Activated naive CD4-positive, alpha-beta T cell treated with anti-CD3 and anti-CD28 coated beads, Interleukin-2, amount 50 U/mL, for 16 hours (primary cell): Measurements from ENCODE around the gene ME3.
"Not testable (repeated sequence)": the region's sequence is repeated elsewhere in the genome, so short reads cannot be mapped to it uniquely, and the experiment has no call there.

Experiments
- DNase-seq: peaks from one replicate; pipeline ENCODE4 v3.0.0-alpha.2; 2020

ME3 gene

GRCh38 chr11:86551288-86552092 is 120.9 kb downstream of the ME3 start:
- DNase-seq: no peak

DNA sequence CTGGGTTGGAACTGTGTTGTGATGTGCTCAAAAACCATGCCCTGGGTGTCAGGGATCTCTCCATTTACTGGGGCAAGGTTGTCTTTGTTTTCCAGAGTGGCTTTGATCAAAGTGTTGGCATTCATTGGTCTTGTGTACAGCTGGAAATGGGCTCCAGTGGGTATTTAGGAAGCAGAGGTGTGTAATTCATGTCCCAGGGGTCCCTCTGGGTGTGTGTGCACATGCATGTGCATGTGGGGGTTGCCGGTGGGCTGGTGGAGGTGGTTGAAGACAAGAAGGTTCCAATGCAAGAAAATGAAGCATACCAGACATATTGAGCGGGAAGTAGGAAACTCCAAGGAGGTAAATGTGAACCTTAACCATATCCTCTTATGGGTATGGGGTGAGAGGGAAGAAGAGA is 121.7 kb downstream of the ME3 start:
- DNase-seq: no peak

GRCh38 chr11:86548271-86548917 is 124.0 kb downstream of the ME3 start:
- DNase-seq: no peak

DNA sequence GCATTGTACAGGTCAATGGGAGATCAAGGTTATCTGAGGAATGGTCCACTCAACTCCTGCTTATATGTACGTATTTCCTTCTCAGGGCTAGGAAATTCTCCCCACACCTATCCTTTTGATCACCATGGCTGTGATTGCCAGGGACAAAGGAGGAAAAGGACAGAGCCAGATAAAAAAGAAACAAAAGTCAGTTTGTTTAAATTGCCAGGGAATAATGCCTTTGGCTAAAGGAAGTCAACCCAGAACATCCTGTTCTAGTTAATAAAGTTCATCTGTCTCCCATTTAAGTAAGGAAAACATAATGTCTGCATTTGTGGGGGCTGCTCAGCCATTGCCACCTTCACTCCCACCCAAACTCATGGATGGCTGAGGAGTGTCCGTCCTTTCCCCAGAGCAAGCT is 124.7 kb downstream of the ME3 start:
- DNase-seq: no peak

GRCh38 chr11:86541299-86541698 is 131.1 kb downstream of the ME3 start:
- not testable (repeated sequence) for DNase-seq

DNA sequence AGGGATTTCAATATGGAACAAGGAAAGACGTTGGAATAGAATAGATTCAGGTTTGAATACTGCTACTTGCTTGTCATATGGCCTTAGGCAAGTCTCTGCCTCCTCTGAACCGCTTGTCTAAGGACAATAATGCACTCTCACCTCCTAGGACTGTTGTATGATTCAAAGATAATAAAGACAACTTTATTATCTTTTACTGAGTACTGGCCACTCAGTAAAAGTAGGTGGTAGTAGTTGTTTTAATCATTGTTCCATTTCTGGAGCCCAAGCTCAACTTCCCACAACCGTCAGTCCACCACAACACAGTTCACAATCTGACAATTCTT is 134.2 kb downstream of the ME3 start:
- DNase-seq: no peak

DNA sequence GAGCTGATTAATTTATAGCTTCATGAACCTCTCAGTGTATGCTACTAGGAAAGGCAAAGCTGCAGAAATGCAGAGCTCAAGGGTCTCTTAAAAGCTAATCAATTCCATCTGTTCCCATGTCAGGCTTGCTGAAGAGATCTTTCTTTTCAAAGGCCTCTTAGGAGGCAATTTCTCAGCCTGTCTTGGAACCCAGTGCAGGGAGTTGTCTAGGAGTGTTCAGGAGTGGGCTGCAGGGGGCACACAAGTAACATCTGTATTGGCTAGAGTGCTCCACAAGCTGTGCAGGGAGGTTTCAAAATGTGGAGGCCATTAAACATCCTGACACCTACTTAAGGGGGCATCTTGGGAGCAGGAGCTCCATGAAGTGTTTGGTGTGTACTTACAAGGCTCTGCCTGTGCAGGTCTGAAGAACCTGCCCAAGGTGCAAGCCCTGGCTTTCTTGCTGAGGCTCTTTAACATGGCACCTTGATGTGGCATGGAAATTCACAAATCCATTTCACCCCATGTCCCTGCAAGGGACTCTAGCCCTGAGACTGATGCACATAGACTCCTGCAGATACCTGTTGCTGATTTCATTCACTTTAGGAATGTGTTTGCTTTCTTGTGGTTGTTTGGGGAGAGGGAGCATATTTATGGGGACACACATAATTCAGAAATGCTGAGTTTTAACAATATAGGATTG is 134.7 kb downstream of the ME3 start:
- DNase-seq: no peak

DNA sequence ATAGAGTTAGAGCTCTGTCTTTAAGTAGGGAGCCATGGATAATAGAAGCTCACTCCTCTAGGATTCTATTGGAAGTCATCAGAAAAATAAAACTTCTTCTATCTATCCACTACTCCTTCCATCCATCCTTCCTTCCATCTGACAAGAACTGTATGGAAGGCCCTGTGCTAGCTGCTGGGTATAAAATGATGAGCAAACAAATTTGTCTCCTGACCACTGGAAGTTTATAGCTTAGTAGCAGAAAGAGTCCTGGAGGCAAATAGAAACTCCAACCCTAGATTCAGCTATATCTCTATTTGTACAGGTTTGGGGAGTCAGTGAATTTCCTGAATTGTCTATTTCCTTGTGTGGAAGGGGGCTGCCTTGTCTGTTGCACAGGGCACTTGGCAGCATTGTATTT is 136.6 kb downstream of the ME3 start:
- DNase-seq: no peak

DNA sequence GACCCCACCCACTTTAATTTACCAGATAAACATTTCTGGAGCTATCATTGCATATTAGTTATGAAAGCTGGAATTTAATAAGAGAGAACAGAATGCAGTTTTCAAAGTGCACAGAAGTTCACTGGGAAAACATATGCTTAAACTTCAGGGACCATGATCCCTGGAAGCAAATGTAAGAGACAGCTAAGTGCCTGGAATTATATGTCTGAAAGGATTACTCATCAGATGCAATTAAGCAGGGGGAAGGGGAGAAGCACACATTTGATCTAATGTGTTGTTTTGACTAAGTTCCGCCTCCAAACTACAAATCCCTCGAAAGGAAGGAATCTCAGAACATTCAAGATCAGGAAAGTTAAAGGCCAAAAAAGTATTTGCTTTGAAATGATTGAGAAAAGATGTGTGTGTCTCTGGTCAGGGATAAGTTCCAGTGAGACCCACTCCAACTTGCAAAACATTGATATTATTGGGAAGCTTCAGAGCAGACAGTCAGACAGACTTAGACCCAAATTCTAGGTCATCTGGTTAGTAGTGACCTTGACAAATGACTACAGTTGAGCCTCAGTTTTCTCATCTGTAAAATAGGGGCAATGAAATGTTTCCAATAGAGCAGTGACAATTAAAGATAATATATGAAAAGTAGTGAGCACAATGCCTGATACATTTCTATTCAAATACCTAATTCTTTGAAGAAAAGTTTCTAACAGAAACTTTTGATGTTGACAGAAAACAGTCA is 147.6 kb downstream of the ME3 start:
- DNase-seq: no peak

- DNase-seq: no peak
Measured at GRCh38 chr11:86523738-86524619, 148.4 kb downstream of the ME3 start.

DNA sequence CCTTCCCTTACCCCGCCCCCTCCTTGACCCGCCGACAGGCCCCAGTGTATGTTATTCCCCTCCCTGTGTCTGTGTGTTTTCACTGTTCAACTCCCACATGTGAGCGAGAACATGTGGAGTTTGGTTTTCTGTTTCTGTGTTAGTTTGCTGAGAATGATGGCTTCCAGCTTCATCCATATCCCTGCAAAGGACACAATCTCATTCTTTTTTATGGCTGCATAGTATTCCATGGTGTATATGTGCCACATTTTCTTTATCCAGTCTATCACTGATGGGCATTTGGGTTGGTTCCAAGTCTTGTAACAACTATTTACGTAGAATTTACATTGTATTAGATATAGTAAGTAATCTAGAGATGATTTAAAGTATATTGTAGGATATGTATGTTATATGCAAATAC is 149.9 kb downstream of the ME3 start:
- DNase-seq: not testable (repeated sequence)

DNA sequence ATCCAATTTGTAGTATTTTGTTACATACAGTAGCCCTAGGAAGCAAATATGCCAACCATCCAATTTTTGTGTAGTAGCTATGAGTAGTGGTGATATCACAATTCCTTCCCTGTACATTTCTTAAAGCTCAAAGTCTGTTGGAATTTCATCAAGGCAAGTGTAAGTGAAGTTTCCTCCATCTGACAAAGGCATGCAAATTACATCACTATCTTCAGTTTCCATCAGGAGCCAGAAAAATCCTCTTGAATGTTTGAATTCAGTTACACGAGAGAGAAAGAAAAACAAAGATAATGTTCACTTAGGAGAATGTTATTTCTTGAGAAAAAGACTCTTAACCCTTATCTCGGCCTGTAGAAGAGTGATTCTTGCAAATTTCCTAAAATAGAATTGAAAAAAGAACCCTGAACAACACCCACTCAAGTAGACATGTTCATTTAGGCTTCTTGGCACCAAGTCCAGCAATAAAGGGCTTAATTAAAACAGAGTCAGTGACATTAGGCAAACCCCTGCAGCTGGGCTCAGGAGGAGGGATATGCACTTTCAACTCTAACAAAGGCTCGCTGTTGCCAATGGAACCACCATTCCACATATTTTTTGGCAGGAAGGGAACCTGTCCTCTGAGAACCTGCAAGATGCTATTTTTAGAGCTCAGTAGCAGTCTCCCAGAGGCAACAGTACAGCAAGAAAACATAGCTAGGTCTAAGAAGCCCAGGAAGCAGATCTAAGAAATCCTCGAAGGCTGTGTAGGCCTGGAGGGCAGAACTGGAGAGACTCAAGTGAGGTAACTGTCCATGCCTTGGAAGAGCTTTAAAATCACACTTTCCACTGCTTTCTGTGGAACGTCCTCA is 153.1 kb downstream of the ME3 start:
- DNase-seq: no peak

- no peak for DNase-seq
Measured at GRCh38 chr11:86518211-86518610, 154.2 kb downstream of the ME3 start.

DNA sequence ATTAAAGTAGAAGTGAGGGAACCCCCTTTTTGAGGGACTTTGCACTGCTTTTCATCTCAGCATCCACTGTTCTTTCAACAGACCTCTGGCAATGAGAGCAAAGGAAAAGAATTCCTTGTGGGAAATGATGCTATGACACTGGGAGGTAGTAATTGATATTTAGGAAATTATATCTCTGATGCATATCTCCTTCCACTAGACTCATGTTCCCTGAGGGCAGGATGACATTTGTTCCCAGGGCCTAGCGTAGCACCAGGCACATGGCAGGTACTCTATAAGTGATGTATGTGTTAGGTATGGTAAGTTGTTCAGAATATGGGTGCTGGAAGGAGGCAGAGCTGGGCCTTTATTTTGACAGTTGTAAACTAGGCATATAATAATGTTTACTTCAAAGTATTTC is 154.9 kb downstream of the ME3 start:
- no peak for DNase-seq

GRCh38 chr11:86515297-86516094 is 156.9 kb downstream of the ME3 start:
- DNase-seq: no peak

DNA sequence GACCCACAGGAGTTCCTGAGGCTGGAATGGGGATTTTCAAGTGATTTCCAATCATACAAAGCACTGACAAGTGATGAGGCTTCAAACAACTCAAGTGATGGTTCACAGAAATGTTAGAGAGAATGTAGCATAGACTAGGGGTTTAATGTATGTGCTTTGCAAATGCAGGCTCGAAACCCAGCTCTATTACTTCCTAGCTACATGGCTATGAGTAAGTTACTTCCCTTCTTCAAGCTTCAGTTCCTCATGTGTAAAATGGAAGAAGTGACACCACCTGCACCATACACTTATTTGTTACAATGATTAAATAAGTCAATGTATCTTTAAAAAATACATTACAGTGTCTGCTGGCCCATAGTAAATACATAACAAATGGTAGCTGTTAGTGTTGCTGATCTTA is 158.0 kb downstream of the ME3 start:
- DNase-seq: no peak

DNA sequence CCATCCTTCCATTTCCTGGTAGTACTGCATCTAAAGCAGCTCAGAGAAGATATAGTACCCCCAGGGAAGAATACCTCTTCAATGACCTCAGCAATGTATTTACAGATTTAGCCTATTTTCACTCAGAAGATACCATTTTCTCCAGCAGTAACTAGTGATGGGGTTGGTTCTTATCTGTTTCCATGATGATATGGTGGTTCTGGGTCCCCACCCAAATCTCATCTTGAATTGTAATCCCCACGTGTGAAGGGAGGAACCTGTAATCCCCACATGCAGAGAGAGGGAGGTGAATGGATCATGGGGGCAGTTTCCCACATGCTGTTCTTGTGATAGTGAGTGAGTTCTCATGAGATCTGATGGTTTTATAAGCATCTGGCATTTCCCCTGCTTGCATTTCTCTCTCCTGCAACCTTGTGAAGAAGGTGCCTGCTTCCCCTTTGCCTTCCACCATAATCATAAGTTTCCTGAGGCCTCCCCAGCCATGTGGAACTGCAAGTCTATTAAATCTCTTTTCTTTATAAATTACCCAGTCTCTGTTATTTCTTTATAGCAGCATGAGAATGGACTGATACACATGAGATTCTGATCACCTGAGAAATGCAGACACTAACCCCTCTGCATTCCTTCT is 158.6 kb downstream of the ME3 start:
- no peak for DNase-seq

- no peak for DNase-seq
Measured at GRCh38 chr11:86513138-86513537, 159.3 kb downstream of the ME3 start.

DNA sequence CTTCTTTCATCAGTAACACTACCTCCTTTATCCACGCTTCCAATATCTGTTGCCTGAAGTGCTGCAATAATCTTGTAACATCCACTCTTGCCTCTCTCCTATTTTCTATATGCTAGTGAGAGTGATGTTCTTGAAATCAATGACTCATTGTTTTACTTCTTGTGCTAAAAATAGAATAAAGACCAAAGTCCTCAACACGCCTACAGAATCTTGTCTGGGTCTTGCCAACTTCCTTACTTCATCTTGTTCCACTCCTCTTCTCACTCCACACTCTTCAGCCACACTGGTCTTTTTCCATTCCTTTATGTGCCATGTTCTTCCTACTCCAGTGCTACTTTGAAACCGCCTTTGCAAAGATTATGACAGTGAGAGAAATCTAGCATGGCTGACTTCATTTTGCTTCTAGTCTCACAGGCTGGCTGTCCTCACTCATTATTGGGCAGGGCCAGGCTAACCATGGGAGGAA is 161.3 kb downstream of the ME3 start:
- no peak for DNase-seq

DNA sequence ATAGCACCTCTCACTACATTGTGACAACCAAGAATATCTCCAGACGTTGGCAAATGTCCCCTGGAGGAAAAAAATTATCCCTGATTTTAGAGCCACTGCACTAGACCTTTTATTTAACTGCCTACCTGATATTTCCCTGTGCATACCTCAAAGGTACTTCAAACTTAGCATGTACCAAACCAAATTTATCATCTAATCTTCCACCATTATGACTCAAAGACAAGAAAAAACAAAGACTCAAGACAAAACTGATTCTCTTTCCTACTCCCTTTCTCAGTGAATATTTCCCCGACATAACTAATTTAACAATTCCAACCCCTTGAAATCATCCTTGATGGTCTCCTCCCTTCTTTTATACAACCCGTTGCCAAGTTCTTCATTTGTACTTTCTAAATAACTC is 161.7 kb downstream of the ME3 start:
- no peak for DNase-seq
